SU-DHL-6 (cell line): Measurements from ENCODE around the gene ARL13B.

Experiments used
- H2AFZ ChIP-seq: fragments of 200-600 bp; sonication (generic); 2 replicates; pipeline ENCODE4 v1.6.1; 2014; ENCODE audit warnings: low read depth, mild to moderate bottlenecking, moderate library complexity, mixed read lengths, antibody characterized with exemption, low read length; ENCODE audit not compliant: severe bottlenecking
- H3F3A ChIP-seq: fragments of 200-600 bp; shearing (Covaris generic); 2 replicates; pipeline ENCODE4 v1.6.0; 2016; ENCODE audit warnings: antibody characterized with exemption, mild to moderate bottlenecking; ENCODE audit not compliant: insufficient read depth
- H3K27ac ChIP-seq: fragments of 200-600 bp; sonication (generic); 2 replicates; pipeline ENCODE4 v1.5.1; 2016; ENCODE audit warnings: low read depth, mild to moderate bottlenecking, low read length, moderate library complexity, mixed read lengths
- H3K27me3 ChIP-seq: fragments of 200-600 bp; sonication (generic), shearing (Covaris generic); 2 replicates; pipeline ENCODE4 v1.6.0; 2014; ENCODE audit warnings: mild to moderate bottlenecking, low read length
- H3K36me3 ChIP-seq: fragments of 200-600 bp; sonication (generic); 2 replicates; pipeline ENCODE4 v1.6.1; 2014; ENCODE audit warnings: mild to moderate bottlenecking, low read length, mixed read lengths
- H3K4me2 ChIP-seq: fragments of 300-600, 200-600 bp; shearing (Covaris generic), sonication (generic); 2 replicates; pipeline ENCODE4 v1.6.0; 2014; ENCODE audit warnings: low read length, low read depth, mild to moderate bottlenecking; ENCODE audit not compliant: poor library complexity, severe bottlenecking
- H3K4me3 ChIP-seq: fragments of 200-600 bp; sonication (generic); 2 replicates; pipeline ENCODE4 v1.5.1; 2014; ENCODE audit warnings: antibody characterized with exemption, low read length, mild to moderate bottlenecking, mixed read lengths; ENCODE audit not compliant: insufficient read depth, poor library complexity, severe bottlenecking
- H3K79me2 ChIP-seq: fragments of 200-600 bp; sonication (generic); 2 replicates; pipeline ENCODE4 v1.6.1; 2014; ENCODE audit warnings: mild to moderate bottlenecking, low read length, moderate library complexity; ENCODE audit not compliant: insufficient read depth
- H3K9ac ChIP-seq: fragments of 200-600 bp; sonication (generic); 2 replicates; pipeline ENCODE4 v1.7.0; 2014; ENCODE audit warnings: mild to moderate bottlenecking, low read length
- H3K9me2 ChIP-seq: fragments of 200-600 bp; sonication (generic); replicated peaks from 2 replicates; pipeline ENCODE4 v1.6.1; 2014; ENCODE audit warnings: low read length; ENCODE audit not compliant: insufficient read depth
- H3K9me3 ChIP-seq: fragments of 200-600 bp; sonication (generic); 2 replicates; pipeline ENCODE4 v1.6.1; 2014; ENCODE audit warnings: low read length, mixed read lengths; ENCODE audit not compliant: insufficient read depth
- H4K20me1 ChIP-seq: fragments of 200-600 bp; sonication (generic); 2 replicates; pipeline ENCODE4 v1.6.1; 2014; ENCODE audit warnings: low read depth, mild to moderate bottlenecking, antibody characterized with exemption, low read length, moderate library complexity, mixed read lengths
- EZH2phosphoT487 ChIP-seq: fragments of 200-600 bp; sonication (generic), shearing (Covaris generic); conservative IDR thresholded peaks from 2 replicates; pipeline ENCODE4 v1.6.1; 2018; ENCODE audit warnings: mild to moderate bottlenecking, antibody characterized with exemption, low read length, moderate library complexity, mixed read lengths
- TF ChIP-seq, protein P1 (sequence below): fragments of 200-600 bp; sonication (generic); IDR thresholded peaks from one replicate; pipeline ENCODE4 v1.5.1; 2017; ENCODE audit warnings: antibody characterized with exemption, mild to moderate bottlenecking, low read length, moderate library complexity; ENCODE audit not compliant: insufficient read depth, poor library complexity, severe bottlenecking

ARL13B gene

DNA sequence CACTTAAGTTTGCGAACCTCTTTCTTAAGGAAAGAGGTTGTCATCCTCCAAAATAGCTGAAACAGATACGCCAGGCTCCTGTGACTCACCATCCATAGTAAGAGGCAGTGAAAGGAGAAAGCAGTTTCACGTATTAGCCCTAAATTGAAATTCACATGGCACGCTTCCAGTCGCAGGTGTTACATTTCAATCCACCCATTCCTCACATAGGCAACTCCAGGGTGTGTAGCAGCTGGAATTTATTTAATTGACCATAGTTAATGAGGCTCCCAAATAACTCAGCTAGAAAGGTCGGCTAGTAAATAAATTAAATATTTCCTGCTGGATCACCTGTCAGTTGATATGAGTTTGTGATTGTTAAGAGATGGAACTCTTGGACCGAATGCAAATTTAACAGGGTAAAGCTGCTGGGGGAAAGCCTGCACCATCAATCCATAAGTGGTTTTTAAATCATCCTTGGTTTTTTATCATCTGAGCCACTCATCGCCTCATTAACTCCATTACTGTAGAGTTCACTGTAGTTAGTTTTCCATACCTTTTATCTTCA lies 102.5 kb downstream of the ARL13B start:
- Histone ChIP-seq H3K9me3 (no peaks in the 10 kb centered on the region), H3K79me2 (no peaks in the 10 kb centered on the region), H2AFZ (no peak overlapping the region), H3K9ac (no peak overlapping the region), H4K20me1 (no peaks in the 10 kb centered on the region), H3K36me3 (peaks cover 6% of the 10 kb centered on the region; the same call in 1 of the 2 replicates), H3K4me3 (no peak overlapping the region), H3F3A (no peaks in the 10 kb centered on the region), H3K4me2 (no peak overlapping the region), H3K9me2 (no peaks in the 10 kb centered on the region), H3K27ac (no peak overlapping the region), H3K27me3 (no peaks in the 10 kb centered on the region)
- TF ChIP-seq, protein P1, sequence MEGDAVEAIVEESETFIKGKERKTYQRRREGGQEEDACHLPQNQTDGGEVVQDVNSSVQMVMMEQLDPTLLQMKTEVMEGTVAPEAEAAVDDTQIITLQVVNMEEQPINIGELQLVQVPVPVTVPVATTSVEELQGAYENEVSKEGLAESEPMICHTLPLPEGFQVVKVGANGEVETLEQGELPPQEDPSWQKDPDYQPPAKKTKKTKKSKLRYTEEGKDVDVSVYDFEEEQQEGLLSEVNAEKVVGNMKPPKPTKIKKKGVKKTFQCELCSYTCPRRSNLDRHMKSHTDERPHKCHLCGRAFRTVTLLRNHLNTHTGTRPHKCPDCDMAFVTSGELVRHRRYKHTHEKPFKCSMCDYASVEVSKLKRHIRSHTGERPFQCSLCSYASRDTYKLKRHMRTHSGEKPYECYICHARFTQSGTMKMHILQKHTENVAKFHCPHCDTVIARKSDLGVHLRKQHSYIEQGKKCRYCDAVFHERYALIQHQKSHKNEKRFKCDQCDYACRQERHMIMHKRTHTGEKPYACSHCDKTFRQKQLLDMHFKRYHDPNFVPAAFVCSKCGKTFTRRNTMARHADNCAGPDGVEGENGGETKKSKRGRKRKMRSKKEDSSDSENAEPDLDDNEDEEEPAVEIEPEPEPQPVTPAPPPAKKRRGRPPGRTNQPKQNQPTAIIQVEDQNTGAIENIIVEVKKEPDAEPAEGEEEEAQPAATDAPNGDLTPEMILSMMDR = no peak
- no peak for TF ChIP-seq EZH2phosphoT487

- no peak overlapping the region for H3K9ac ChIP-seq
- H3F3A ChIP-seq = no peaks in the 10 kb centered on the region
- no peak overlapping the region for H2AFZ ChIP-seq
- H3K27me3 ChIP-seq = no peaks in the 10 kb centered on the region
- H3K9me3 ChIP-seq = no peaks in the 10 kb centered on the region
- H3K4me3 ChIP-seq = no peak overlapping the region
- H3K27ac ChIP-seq = no peak overlapping the region
- peaks cover 6% of the 10 kb centered on the region; the same call in 1 of the 2 replicates for H3K36me3 ChIP-seq
- H4K20me1 ChIP-seq = no peaks in the 10 kb centered on the region
- no peaks in the 10 kb centered on the region for H3K9me2 ChIP-seq
- no peak overlapping the region for H3K4me2 ChIP-seq
- TF ChIP-seq EZH2phosphoT487 = no peak
- TF ChIP-seq, protein P1 = no peak
- no peaks in the 10 kb centered on the region for H3K79me2 ChIP-seq
Observed at GRCh38 chr3:94083261-94083660, 103.3 kb downstream of the ARL13B start.

DNA sequence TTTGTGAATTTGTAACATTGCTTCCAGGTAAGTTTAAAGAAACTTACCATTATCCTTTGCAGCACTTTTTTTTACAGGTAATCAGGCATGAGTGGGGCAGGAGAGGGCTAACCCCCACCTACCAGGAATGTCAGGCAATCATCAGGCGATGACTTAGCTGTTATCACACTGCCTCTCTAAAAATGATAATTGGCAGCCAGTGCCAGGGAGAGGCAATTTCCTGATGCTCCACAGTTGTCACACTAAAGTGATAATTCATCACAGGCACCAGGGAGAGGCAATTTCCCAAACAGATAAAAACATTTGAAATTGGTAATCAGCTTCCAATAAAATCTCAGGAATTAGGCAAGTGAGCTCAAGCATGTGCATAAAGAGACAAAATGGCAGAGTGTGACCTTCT lies 109.2 kb downstream of the ARL13B start:
- H3K9me2 ChIP-seq = no peaks in the 10 kb centered on the region
- H3K79me2 ChIP-seq = no peaks in the 10 kb centered on the region
- H2AFZ ChIP-seq = no peak overlapping the region
- no peak overlapping the region for H3K4me3 ChIP-seq
- no peak for TF ChIP-seq EZH2phosphoT487
- TF ChIP-seq, protein P1 = no peak
- no peak overlapping the region for H3K4me2 ChIP-seq
- H3K36me3 ChIP-seq = peaks cover 7% of the 10 kb centered on the region; the same call in 1 of the 2 replicates
- H3K9ac ChIP-seq = no peak overlapping the region
- no peaks in the 10 kb centered on the region for H3K27me3 ChIP-seq
- no peaks in the 10 kb centered on the region for H3K9me3 ChIP-seq
- no peak overlapping the region for H3K27ac ChIP-seq
- no peaks in the 10 kb centered on the region for H4K20me1 ChIP-seq
- no peaks in the 10 kb centered on the region for H3F3A ChIP-seq
